HL-60 (cell line): Measurements from ENCODE around the gene NANP.

ENCODE experiments used
- DNase-seq, 2 experiments: peaks; one replicate each; pipeline ENCODE4 v3.0.0-alpha.2; 2010 to 2020; ENCODE audit warnings: low read depth in 1 of 2, low spot score in 1 of 2
- H3K27ac ChIP-seq: fragments of 250-450 bp; sonication (Bioruptor Pico); replicated peaks from 2 replicates; pipeline ENCODE4 v1.5.1; 2020; ENCODE audit warnings: mild to moderate bottlenecking, moderate library complexity
- H3K27me3 ChIP-seq: fragments of 250-450 bp; sonication (Bioruptor Pico); 2 replicates; pipeline ENCODE4 v1.5.1; 2021; ENCODE audit warnings: mild to moderate bottlenecking, moderate library complexity; ENCODE audit not compliant: insufficient read depth, poor library complexity, severe bottlenecking
- H3K4me3 ChIP-seq: replicated peaks from 2 replicates; pipeline ENCODE4 v1.5.1; 2011; ENCODE audit warnings: mild to moderate bottlenecking, control low read depth, low read length; ENCODE audit not compliant: insufficient read depth
- GABPA ChIP-seq: IDR thresholded peaks from 2 replicates; pipeline ENCODE4 v1.6.1; 2012; ENCODE audit warnings: low read depth
- POLR2AphosphoS5 ChIP-seq: IDR thresholded peaks from 2 replicates; pipeline ENCODE4 v1.6.1; 2012; ENCODE audit warnings: low read depth
- SPI1 ChIP-seq: IDR thresholded peaks from 2 replicates; pipeline ENCODE4 v1.6.1; 2012; ENCODE audit warnings: low read depth, mild to moderate bottlenecking, borderline replicate concordance
- TF ChIP-seq, protein P1 (sequence below): IDR thresholded peaks from one replicate; pipeline ENCODE4 v1.5.1; 2011; ENCODE audit warnings: low read length, control low read depth, inconsistent platforms; ENCODE audit not compliant: insufficient read depth
- TF ChIP-seq, protein P2 (sequence below): IDR thresholded peaks from 2 replicates; pipeline ENCODE4 v1.6.1; 2012; ENCODE audit warnings: low read depth; ENCODE audit not compliant: insufficient replicate concordance

The NANP gene

DNA sequence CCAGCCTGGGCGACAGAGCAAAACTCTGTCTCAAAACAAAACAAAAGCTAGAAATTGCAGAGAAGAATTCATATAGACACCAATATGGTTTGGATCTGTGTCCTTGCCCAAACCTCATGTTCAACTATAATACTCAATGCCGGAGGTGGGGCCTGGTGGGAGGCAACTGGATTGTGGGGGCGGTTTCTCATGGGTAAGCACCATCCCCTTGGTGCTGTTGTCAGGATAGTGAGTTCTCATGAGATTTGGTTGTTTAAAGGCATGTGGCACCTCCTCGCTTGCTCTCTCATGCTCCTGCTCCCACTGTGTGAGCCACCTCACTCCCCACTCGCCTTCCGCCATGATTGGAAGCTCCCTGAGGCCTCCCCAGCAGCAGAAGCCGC is 53.7 kb downstream of the NANP start:
- DNase-seq = no peak

DNA sequence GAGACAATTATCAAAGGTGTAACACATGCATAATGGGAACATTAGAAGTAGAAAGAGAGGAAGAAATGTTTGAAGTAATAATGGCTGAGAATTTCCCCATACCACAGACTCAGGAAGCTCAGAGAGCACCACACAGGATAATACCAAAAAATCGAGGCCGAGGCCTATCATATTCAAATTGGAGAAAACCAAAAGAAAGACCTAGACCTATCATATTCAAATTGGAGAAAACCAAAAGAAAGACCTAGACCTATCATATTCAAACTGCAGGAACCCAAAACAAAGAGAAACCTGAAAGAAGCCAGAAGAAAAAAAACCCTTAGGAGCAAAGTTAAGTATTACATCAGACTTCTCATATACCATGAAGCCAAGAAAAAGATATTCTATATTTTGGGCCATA is 56.5 kb downstream of the NANP start:
- TF ChIP-seq GABPA (no peak), POLR2AphosphoS5 (no peak), SPI1 (no peak)
- TF ChIP-seq, protein P1, sequence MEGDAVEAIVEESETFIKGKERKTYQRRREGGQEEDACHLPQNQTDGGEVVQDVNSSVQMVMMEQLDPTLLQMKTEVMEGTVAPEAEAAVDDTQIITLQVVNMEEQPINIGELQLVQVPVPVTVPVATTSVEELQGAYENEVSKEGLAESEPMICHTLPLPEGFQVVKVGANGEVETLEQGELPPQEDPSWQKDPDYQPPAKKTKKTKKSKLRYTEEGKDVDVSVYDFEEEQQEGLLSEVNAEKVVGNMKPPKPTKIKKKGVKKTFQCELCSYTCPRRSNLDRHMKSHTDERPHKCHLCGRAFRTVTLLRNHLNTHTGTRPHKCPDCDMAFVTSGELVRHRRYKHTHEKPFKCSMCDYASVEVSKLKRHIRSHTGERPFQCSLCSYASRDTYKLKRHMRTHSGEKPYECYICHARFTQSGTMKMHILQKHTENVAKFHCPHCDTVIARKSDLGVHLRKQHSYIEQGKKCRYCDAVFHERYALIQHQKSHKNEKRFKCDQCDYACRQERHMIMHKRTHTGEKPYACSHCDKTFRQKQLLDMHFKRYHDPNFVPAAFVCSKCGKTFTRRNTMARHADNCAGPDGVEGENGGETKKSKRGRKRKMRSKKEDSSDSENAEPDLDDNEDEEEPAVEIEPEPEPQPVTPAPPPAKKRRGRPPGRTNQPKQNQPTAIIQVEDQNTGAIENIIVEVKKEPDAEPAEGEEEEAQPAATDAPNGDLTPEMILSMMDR = no peak
- TF ChIP-seq, protein P2, sequence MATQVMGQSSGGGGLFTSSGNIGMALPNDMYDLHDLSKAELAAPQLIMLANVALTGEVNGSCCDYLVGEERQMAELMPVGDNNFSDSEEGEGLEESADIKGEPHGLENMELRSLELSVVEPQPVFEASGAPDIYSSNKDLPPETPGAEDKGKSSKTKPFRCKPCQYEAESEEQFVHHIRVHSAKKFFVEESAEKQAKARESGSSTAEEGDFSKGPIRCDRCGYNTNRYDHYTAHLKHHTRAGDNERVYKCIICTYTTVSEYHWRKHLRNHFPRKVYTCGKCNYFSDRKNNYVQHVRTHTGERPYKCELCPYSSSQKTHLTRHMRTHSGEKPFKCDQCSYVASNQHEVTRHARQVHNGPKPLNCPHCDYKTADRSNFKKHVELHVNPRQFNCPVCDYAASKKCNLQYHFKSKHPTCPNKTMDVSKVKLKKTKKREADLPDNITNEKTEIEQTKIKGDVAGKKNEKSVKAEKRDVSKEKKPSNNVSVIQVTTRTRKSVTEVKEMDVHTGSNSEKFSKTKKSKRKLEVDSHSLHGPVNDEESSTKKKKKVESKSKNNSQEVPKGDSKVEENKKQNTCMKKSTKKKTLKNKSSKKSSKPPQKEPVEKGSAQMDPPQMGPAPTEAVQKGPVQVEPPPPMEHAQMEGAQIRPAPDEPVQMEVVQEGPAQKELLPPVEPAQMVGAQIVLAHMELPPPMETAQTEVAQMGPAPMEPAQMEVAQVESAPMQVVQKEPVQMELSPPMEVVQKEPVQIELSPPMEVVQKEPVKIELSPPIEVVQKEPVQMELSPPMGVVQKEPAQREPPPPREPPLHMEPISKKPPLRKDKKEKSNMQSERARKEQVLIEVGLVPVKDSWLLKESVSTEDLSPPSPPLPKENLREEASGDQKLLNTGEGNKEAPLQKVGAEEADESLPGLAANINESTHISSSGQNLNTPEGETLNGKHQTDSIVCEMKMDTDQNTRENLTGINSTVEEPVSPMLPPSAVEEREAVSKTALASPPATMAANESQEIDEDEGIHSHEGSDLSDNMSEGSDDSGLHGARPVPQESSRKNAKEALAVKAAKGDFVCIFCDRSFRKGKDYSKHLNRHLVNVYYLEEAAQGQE = no peak
- H3K4me3 ChIP-seq = no peak overlapping the region
- no peak for DNase-seq
- no peaks in the 10 kb centered on the region for H3K27me3 ChIP-seq
- no peak overlapping the region for H3K27ac ChIP-seq

More for the DNA sequence above, 53.7 kb downstream of the NANP start:
- TF ChIP-seq, protein P1 = no peak
- TF ChIP-seq, protein P2 = no peak
- no peak for TF ChIP-seq GABPA
- Histone ChIP-seq H3K27me3 (no peaks in the 10 kb centered on the region), H3K4me3 (no peak overlapping the region), H3K27ac (no peak overlapping the region)

DNA sequence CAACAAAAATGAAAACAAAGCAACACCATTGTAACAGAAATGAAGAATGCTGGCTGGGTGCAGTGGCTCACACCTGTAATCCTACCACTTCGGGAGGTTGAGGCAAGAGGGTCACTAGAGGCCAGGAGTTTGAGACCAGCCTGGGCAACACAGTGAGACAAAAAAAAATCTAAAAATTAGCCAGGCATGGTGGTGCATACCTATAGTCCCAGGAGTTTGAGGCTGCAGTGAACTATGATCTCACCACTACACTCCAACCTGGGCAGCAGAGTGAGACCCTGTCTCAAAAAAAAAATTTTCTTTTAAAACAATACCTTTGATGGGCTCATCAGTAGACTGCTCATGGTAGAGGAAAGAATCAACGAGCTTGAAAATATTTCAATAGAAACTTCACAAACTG is 57.0 kb downstream of the NANP start:
- DNase-seq = no peak
- H3K27ac ChIP-seq = no peak overlapping the region
- H3K27me3 ChIP-seq = no peaks in the 10 kb centered on the region
- H3K4me3 ChIP-seq = no peak overlapping the region
- TF ChIP-seq, protein P1 = no peak
- TF ChIP-seq POLR2AphosphoS5 = no peak
- TF ChIP-seq SPI1 = no peak
- TF ChIP-seq, protein P2 = no peak
- TF ChIP-seq GABPA = no peak
